Muscle of leg (tissue), 11 donors: ENCODE measurements around the gene MTCL1. TPM values are rescaled to one million over a fixed set of nuclear protein-coding genes. Genes with fewer than 3 reads are reported as not detected.
A peak's percentile ranks its signal among the peaks of the same experiment; 100 is the strongest.
"Not testable (repeated sequence)": the region's sequence is repeated elsewhere in the genome, so short reads cannot be mapped to it uniquely, and the experiment has no call there.

Experiments used
- DNase-seq: peaks from one replicate; pipeline ENCODE4 v3.0.0; 2013
- H3K27ac ChIP-seq: one replicate; pipeline ENCODE4 v1.5.1; 2013; ENCODE audit warnings: mild to moderate bottlenecking, low read length, control low read depth
- H3K27me3 ChIP-seq: one replicate; pipeline ENCODE4 v1.6.1; 2013; ENCODE audit warnings: low read length; ENCODE audit not compliant: control insufficient read depth, insufficient read depth
- H3K36me3 ChIP-seq: one replicate; pipeline ENCODE4 v1.6.1; 2013; ENCODE audit warnings: low read length; ENCODE audit not compliant: control insufficient read depth, insufficient read depth
- H3K4me1 ChIP-seq: one replicate; pipeline ENCODE4 v1.6.1; 2013; ENCODE audit warnings: low read length; ENCODE audit not compliant: control insufficient read depth, insufficient read depth
- H3K4me3 ChIP-seq: one replicate; pipeline ENCODE4 v1.5.1; 2013; ENCODE audit warnings: low read length, control low read depth
- H3K9me3 ChIP-seq: replicated peaks from 2 replicates; pipeline ENCODE4 v1.6.1; 2013; ENCODE audit warnings: low read depth, low read length; ENCODE audit not compliant: control insufficient read depth
- WGBS: methylation state at CpG from one replicate; pipeline ENCODE4 v1.1.5; 2013; ENCODE audit warnings: missing lambda C conversion rate; ENCODE audit not compliant: insufficient coverage; 5-methylcytosine and 5-hydroxymethylcytosine counted together
- polyA plus RNA-seq, 8 donors: library from polyadenylated mRNA; unstranded; fragments of 120-200 nt; gene quantifications; one replicate each; pipeline versions ENCODE4 v1.2.1 to v1.2.3, GENCODE V29; 2013; ENCODE audit warnings: inconsistent platforms in 1 of 8, low replicate concordance in 1 of 8; ENCODE audit not compliant: insufficient read length in 8 of 8, insufficient read depth in 1 of 8
- total RNA-seq: library from RNA; stranded (reverse); fragments of 120-200 nt; gene quantifications from one replicate; pipeline ENCODE4 v1.2.4, GENCODE V29; 2013

Gene MTCL1
- total and polyA plus RNA-seq, 9 donors: 14.9 to 45.4 (median 22.8) TPM

DNA sequence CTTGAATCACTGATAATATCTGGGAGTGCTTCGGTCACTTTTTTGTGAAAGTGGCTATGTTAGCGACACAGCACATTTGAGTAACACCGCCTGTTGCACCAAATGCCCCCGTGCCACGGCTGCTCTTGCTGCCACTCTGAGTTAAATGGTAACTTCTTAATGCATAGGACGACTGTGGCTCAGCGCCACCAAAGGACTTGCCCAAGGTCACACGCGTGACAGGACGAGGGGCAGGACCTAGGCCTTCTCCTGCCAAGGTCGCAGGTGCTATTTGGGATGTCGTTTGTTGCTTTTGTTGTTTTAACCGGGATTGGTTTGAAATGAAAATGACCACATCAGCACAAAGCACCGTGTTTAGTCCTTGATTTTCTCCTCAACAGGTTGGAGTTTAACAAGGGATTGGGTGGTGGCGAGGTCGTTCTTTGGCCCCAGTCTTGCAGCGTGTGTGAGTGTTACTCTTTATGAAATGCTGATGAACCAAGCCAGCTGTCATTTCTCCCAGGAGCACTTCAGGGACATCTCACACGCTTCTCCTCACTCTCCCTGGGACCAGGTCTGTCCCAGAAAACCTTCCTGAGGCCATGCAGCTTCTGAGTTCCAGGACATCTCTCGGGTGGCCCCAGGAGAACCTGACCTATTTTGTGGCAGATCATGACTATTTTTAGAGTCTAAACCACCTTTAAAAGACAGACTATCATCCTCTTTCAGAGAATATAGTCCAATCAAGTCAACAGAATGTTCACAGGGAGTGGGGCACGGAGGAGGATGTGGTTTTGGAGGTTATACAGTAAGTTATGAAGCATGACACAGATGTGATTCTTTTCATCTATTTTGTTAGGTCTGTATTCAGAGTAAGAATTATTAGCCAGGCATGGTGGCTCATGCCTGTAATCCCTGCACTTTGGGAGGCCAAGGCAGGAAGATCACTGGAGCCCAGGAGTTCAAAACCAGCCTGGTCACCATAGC, 49.9 kb downstream of the MTCL1 start:
- no peaks in the 10 kb centered on the region for H3K9me3 ChIP-seq
- 89% methylated on average over 7 of the region's 20 CpGs for WGBS
- no peaks in the 10 kb centered on the region for H3K27me3 ChIP-seq
- no peak overlapping the region for H3K4me3 ChIP-seq
- no peak overlapping the region for H3K27ac ChIP-seq
- no peaks in the 10 kb centered on the region for H3K36me3 ChIP-seq
- no peak for DNase-seq
- peaks cover 4% of the 10 kb centered on the region for H3K4me1 ChIP-seq

DNA sequence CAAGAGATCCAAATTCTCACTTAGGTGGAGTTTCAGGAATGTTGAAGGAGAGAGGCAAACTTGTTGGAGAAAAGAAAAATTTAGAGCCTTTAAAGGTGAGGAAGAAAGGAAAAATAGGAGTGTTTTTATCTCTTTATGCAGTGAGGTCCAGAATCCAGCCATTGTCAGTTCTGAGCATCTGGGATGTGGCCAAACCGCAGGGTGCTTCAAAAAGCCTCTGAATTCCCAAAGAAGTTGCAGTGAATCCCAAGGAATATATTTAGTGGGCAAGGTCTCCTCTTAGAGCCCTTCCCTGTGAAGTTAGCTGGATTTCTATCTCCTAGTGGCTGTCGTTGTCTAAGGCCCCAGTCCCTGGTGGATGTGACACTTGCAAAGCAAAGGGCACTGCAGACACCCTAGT, 51.2 kb downstream of the MTCL1 start:
- WGBS: 84% methylated on average over 2 of the region's 2 CpGs
- Histone ChIP-seq H3K27me3 (no peaks in the 10 kb centered on the region), H3K9me3 (no peaks in the 10 kb centered on the region), H3K4me1 (peaks cover 3% of the 10 kb centered on the region), H3K27ac (no peak overlapping the region), H3K4me3 (no peak overlapping the region), H3K36me3 (no peaks in the 10 kb centered on the region)
- no peak for DNase-seq

DNA sequence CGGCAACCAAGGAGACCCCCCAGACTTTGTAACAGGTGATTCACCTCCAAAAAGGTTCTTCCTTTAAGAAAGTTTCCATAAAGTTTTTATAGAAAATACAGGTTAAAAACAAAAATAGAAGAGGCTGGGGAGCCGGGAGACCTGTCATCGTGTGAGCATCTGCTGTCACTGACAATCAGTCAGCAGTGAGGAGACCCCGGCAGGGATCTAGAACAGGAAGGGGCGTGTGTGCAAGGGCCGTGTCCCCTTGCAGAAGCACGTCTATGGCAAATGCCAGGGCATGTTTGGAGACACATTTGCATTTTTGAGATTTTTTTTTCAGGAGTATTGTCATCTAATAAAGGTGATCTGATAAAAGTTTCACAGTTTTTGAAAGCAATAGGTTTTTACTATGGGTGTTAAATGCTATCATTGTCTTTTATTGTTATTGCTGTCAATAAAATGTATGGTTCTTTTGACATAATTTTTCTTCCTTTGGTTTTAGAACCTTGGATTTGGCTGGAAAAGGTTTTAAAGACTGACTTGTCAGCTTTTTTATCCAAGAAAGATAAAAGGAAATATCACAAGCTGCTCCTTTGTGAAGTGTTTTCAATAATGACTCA, 52.1 kb downstream of the MTCL1 start:
- WGBS: 55% methylated on average over 6 of the region's 7 CpGs
- no peaks in the 10 kb centered on the region for H3K27me3 ChIP-seq
- H3K27ac ChIP-seq: no peak overlapping the region
- H3K36me3 ChIP-seq: peaks cover 5% of the 10 kb centered on the region
- H3K4me1 ChIP-seq: peaks cover 3% of the 10 kb centered on the region
- no peak overlapping the region for H3K4me3 ChIP-seq
- no peak for DNase-seq
- H3K9me3 ChIP-seq: no peaks in the 10 kb centered on the region

DNA sequence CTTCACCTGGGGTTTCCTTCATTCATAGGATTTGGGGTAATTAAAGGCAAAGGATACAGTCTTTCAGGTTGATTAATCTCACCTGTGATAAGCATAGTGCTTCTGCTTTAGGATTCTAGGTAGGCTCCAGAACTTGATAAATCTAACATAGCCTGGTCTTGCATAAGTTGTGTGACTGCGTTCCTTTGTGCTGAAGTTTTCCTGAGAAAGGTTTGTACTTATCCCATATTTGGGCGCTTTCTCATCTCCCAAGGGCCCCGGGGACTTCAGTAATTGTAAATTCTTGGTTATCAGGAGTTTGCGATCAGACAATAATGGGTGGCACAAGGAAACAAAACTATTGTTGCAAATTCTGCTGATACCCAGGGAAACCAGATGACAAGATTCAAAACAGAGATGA, 53.1 kb downstream of the MTCL1 start:
- DNase-seq: no peak
- no CpG with 5 or more reads among the region's 4 CpGs for WGBS

DNA sequence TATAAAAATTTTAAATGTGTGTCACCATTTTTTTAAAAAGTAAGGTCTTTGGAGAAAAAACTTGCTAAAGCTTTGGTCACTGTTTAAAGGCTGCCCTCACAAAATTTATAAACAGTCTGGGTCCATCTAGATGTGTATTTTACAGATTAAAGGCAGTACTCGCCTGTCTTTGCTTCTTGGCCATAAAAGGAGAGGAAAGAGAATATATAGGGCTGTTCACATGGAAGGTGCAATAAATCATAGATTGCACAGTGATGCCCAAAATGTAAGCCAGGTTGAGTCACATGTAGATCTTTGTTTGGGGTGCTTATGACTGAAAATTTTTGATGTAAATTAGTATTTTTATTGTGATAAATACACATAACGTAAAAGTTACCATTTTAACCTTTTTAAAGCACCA, 55.6 kb downstream of the MTCL1 start:
- Histone ChIP-seq H3K27ac (no peak overlapping the region), H3K9me3 (no peaks in the 10 kb centered on the region), H3K4me1 (peaks cover 11% of the 10 kb centered on the region), H3K4me3 (no peak overlapping the region), H3K27me3 (no peaks in the 10 kb centered on the region), H3K36me3 (peaks cover 6% of the 10 kb centered on the region)
- DNase-seq: no peak
- 75% methylated on average over 1 of the region's 2 CpGs for WGBS

More for the DNA sequence above, 53.1 kb downstream of the MTCL1 start:
- Histone ChIP-seq H3K4me3 (no peak overlapping the region), H3K27ac (no peak overlapping the region), H3K9me3 (no peaks in the 10 kb centered on the region), H3K36me3 (peaks cover 6% of the 10 kb centered on the region), H3K4me1 (peaks cover 3% of the 10 kb centered on the region), H3K27me3 (no peaks in the 10 kb centered on the region)

DNA sequence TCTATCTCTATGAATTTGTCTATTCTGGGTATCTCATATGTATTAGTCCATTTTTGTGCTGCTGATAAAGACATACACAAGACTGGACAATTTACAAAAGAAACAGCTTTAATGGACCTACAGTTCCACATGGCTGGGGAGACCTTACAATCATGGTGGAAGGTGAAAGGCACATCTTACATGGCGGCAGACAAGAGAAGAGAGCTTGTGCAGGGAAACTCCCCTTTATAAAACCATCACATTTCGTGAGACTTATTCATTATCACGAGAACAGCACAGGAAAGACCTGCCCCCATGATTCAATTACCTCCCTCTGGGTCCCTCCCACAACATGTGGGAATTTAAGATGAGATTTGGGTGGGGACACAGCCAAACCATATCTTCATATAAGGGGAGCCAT, 56.2 kb downstream of the MTCL1 start:
- H3K27me3 ChIP-seq, H3K4me3 ChIP-seq, DNase-seq, H3K36me3 ChIP-seq, H3K27ac ChIP-seq, H3K9me3 ChIP-seq: not testable (repeated sequence)
- 80% methylated on average over 1 of the region's 3 CpGs for WGBS
- peaks cover 17% of the 10 kb centered on the region for H3K4me1 ChIP-seq

DNA sequence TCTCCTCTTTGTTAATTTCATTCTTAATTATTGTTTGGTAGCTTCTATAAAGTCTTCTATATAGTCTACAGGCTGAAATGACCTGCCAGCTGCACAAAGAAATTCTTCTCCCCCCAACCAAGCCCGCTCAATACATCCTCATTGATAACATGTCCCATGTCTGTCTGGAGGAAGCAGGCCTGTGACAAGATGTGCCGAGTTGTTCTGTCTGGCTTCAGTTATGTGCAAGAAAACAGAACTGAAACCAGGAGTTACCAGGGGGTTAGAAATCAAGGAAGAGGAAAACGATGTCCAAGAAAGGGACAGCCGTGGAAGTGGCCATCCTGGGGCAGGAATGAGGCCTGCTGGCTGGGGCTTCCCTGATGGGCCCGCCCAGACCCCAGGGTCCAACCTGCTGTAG, 57.6 kb downstream of the MTCL1 start:
- H3K4me3 ChIP-seq: no peak overlapping the region
- no peaks in the 10 kb centered on the region for H3K9me3 ChIP-seq
- WGBS: 83% methylated on average over 2 of the region's 5 CpGs
- H3K27me3 ChIP-seq: no peaks in the 10 kb centered on the region
- H3K4me1 ChIP-seq: peaks cover 24% of the 10 kb centered on the region
- no peak overlapping the region for H3K27ac ChIP-seq
- DNase-seq: no peak
- peaks cover 6% of the 10 kb centered on the region for H3K36me3 ChIP-seq

DNA sequence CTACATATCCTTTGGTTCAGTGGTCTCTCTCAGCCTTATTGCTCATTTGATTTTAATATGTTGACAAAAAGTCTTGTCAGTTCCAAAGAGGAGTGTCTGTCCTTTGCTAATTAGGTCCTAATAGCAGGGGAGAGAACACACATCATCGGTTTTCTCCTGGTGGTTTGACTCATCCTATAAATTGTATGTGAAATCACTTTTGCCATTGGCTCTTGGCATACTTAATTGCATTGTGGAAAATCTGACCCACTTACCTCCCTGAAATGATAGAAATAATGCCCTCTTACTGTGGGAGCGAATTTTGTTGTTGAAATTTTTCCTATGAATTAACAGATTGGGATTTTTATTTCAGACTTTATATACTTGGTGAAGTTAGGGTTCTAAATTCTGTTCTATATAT, 58.3 kb downstream of the MTCL1 start:
- Histone ChIP-seq H3K4me3 (no peak overlapping the region), H3K27ac (no peak overlapping the region), H3K4me1 (peaks cover 24% of the 10 kb centered on the region), H3K27me3 (no peaks in the 10 kb centered on the region), H3K36me3 (peaks cover 6% of the 10 kb centered on the region), H3K9me3 (no peaks in the 10 kb centered on the region)
- peak; percentile 49 for DNase-seq
- no CpG with 5 or more reads among the region's 2 CpGs for WGBS

DNA sequence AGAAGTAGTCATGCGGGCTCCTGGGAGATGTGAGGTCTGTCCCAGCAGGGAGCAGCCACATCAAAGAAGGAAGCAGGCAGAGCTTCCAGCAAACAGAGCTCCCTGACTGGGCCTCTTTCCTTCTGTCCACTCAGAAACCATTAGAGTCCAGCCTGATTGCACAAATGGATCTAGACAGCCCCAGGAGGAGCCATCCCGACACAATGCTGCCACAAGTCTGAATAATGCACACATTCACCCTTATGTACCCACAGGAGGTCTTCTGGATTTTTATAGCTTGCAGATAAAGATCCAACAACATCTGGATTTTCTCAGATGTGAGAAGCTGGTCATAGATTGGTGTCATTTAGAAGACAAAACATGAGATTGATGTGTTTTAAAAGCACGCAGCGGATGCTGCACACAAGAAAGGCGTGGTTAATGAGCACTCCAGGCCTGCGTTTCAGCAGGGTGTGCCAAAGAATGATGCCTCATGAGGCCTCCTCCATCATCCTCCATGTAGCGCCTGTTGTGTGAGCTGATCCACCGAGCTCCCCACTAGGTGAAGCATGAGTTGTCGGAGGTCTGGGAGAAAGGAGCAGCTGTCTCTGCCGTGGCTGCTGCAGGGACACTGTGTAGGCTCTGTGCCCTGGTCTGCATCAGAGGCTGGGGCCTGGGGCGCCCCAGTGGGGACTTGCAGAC, 60.6 kb downstream of the MTCL1 start:
- Histone ChIP-seq H3K4me1 (peaks cover 27% of the 10 kb centered on the region), H3K9me3 (no peaks in the 10 kb centered on the region), H3K36me3 (peaks cover 6% of the 10 kb centered on the region), H3K27me3 (no peaks in the 10 kb centered on the region), H3K4me3 (no peak overlapping the region), H3K27ac (peak overlapping the region; percentile 56)
- DNase-seq: peak; percentile 71
- WGBS: 33% methylated on average over 8 of the region's 11 CpGs
